ENCODE data around the gene S100A6. TPM values are rescaled to one million over a fixed set of nuclear protein-coding genes. Genes with fewer than 3 reads are reported as not detected.

Gene S100A6
- total RNA-seq, 1 experiment from 2014 or later: 1,633 TPM

- H3K36me3 ChIP-seq (ENCODE audit: control insufficient read depth in 1 of 2, insufficient read depth in 2 of 2, low read length in 2 of 2): no peaks in the 10 kb centered on the region
- no peaks in the 10 kb centered on the region for H3K27me3 ChIP-seq (ENCODE audit: insufficient read depth, low read length)
- no peak overlapping the region for H2AFZ ChIP-seq (ENCODE audit: low read depth, low read length, poor library complexity, severe bottlenecking)
- no peak for DNase-seq (ENCODE audit: low read depth, low spot score)
- no peak for ATAC-seq
- H4K20me1 ChIP-seq (ENCODE audit: insufficient read depth): no peaks in the 10 kb centered on the region
- H3K79me2 ChIP-seq (ENCODE audit: insufficient read depth, low read length): peaks cover 14% of the 10 kb centered on the region; the same call in 1 of the 2 replicates
- intact Hi-C loops (cut with micrococcal nuclease): no loop called here
- TF ChIP-seq RAD21 (IDR thresholded peaks at IDR 0.05; ENCODE audit: low read depth) (no peak), CBX3 (IDR thresholded peaks at IDR 0.05; ENCODE audit: low read depth) (no peak), JUND (IDR thresholded peaks at IDR 0.05) (no peak), SIN3A (IDR thresholded peaks at IDR 0.05; ENCODE audit: low read depth) (no peak), FOSL1 (IDR thresholded peaks at IDR 0.05; ENCODE audit: low read depth) (no peak), EZH2 (IDR thresholded peaks at IDR 0.05) (no peak), ZBTB33 (IDR thresholded peaks at IDR 0.05; ENCODE audit: extremely low read depth, insufficient replicate concordance, low read length) (no peak), SP1 (IDR thresholded peaks at IDR 0.05; ENCODE audit: low read depth) (no peak), POLR2AphosphoS5 (IDR thresholded peaks at IDR 0.05; ENCODE audit: low read depth, low read length) (no peak), CEBPB (IDR thresholded peaks at IDR 0.05; ENCODE audit: low read depth) (no peak), POLR2A (IDR thresholded peaks at IDR 0.05; ENCODE audit: borderline replicate concordance, extremely low read depth, insufficient read depth, insufficient read length) (no peak)
- H3K9me3 ChIP-seq (ENCODE audit: control insufficient read depth in 1 of 2, insufficient read depth in 1 of 2, low read depth in 1 of 2, low read length in 2 of 2): no peaks in the 10 kb centered on the region
- H3K4me2 ChIP-seq (ENCODE audit: low read length): peak overlapping the region; percentile 77
- ChIA-PET POLR2A (interaction anchor here (0.6 to 5.6 kb wide), 3 partner anchors 12 to 19 kb away, joined by 4 to 67 read pairs (median 33); partner anchors contain the start of genes S100A2 and S100A6), CTCF (interaction anchor here (1.5 to 1.9 kb wide), 2 partner anchors 13 to 82 kb away, joined by 4 to 5 read pairs; partner anchors contain the start of gene S100A1), RAD21 (ENCODE audit: low non-redundant PET in 1 of 2, low total read pairs in 2 of 2, uncharacterized antibody in 2 of 2, unreplicated experiment in 2 of 2) (interaction anchor here (1.0 to 1.5 kb wide), 2 partner anchors 20 to 22 kb away, joined by 4 to 7 read pairs; partner anchors contain the start of gene S100A2 (in 1 of the 2))
- peak overlapping the region; percentile 81 for H3K9ac ChIP-seq (ENCODE audit: low read length)
- peak overlapping the region; percentile 97 for H3K27ac ChIP-seq (ENCODE audit: low read depth, low read length)
- peak overlapping the region; percentile 50 to 54; a peak in 3 of 4 replicates for H3K4me3 ChIP-seq (replicated peaks in 1 of 2; ENCODE audit: low read depth in 1 of 2, low read length in 2 of 2)
- no TSS peak for BruUV-seq (replicated peaks)
- H3K4me1 ChIP-seq (ENCODE audit: control insufficient read depth in 1 of 2, insufficient read depth in 2 of 2, low read length in 2 of 2): peaks cover 91 to 100% of the 10 kb centered on the region in 2 experiments
- no peaks in the 10 kb centered on the region for H3K9me2 ChIP-seq (ENCODE audit: insufficient read depth)
Measured at GRCh38 chr1:153546371-153546770, 10.6 kb upstream of the S100A6 start.

Measured in HCT116 (cell line).